CD14-positive monocyte (primary cell): ENCODE data around the gene BRINP3. TPM values are rescaled to one million over a fixed set of nuclear protein-coding genes. Genes with fewer than 3 reads are reported as not detected.

Experiments used
- DNase-seq, 3 donors: peaks; one replicate each; pipeline ENCODE4 v3.0.0-alpha.2; 2011 to 2022
- H2AFZ ChIP-seq: 2 replicates; pipeline ENCODE4 v1.6.0; 2012; ENCODE audit warnings: mild to moderate bottlenecking, low read depth, low read length, inconsistent platforms; ENCODE audit not compliant: insufficient read depth, poor library complexity, severe bottlenecking
- H3K27ac ChIP-seq, 2 donors: 1 replicate in 1 of 2; 2 replicates in 1 of 2; pipeline ENCODE4 v1.5.1; 2012 to 2013; ENCODE audit warnings: low read length in 2 of 2, control low read depth in 1 of 2, inconsistent platforms in 1 of 2, low read depth in 1 of 2, mild to moderate bottlenecking in 1 of 2
- H3K27me3 ChIP-seq, 2 donors: one replicate each; pipeline versions ENCODE4 v1.6.0 to v1.6.1; 2011 to 2013; ENCODE audit warnings: low read length in 2 of 2; ENCODE audit not compliant: control insufficient read depth in 2 of 2, insufficient read depth in 2 of 2
- H3K36me3 ChIP-seq, 2 donors: replicated peaks in 1 of 2; 1 replicate in 1 of 2; 2 replicates in 1 of 2; pipeline versions ENCODE4 v1.5.1 to v1.6.1; 2012 to 2013; ENCODE audit warnings: low read length in 2 of 2, control low read depth in 1 of 2, inconsistent platforms in 1 of 2, mild to moderate bottlenecking in 1 of 2; ENCODE audit not compliant: insufficient read depth in 2 of 2, control insufficient read depth in 1 of 2
- H3K4me1 ChIP-seq, 2 donors: 1 replicate in 1 of 2; 2 replicates in 1 of 2; pipeline versions ENCODE4 v1.5.1 to v1.6.1; 2012 to 2013; ENCODE audit warnings: low read length in 2 of 2, control low read depth in 1 of 2, inconsistent platforms in 1 of 2, mild to moderate bottlenecking in 1 of 2, moderate library complexity in 1 of 2; ENCODE audit not compliant: insufficient read depth in 2 of 2, control insufficient read depth in 1 of 2
- H3K4me2 ChIP-seq: replicated peaks from 2 replicates; pipeline ENCODE3; 2012; ENCODE audit warnings: low read length, moderate library complexity, mild to moderate bottlenecking; ENCODE audit not compliant: poor library complexity, severe bottlenecking; ENCODE audit errors: extremely low read depth
- H3K4me3 ChIP-seq, 3 experiments: fragments of 200-600 bp in 1 of 3; sonication (generic) in 1 of 3; replicated peaks in 1 of 3; 1 replicate in 2 of 3; 2 replicates in 1 of 3; pipeline ENCODE4 v1.5.1; 2011 to 2013; ENCODE audit warnings: low read length in 3 of 3, mild to moderate bottlenecking in 3 of 3, control low read depth in 2 of 3, low read depth in 2 of 3, inconsistent platforms in 1 of 3, moderate library complexity in 1 of 3
- H3K79me2 ChIP-seq: 2 replicates; pipeline ENCODE4 v1.6.0; 2012; ENCODE audit warnings: mild to moderate bottlenecking, control low read depth, inconsistent platforms, low read length, moderate library complexity; ENCODE audit not compliant: insufficient read depth
- H3K9ac ChIP-seq: 2 replicates; pipeline ENCODE4 v1.6.0; 2017; ENCODE audit warnings: low read length, mild to moderate bottlenecking; ENCODE audit not compliant: insufficient read depth, poor library complexity, severe bottlenecking
- H3K9me3 ChIP-seq, 2 donors: replicated peaks in 1 of 2; 1 replicate in 1 of 2; 2 replicates in 1 of 2; pipeline versions ENCODE4 v1.5.1 to v1.6.1; 2012 to 2013; ENCODE audit warnings: low read length in 2 of 2, control low read depth in 1 of 2; ENCODE audit not compliant: control insufficient read depth in 1 of 2, insufficient read depth in 1 of 2
- H4K20me1 ChIP-seq: 2 replicates; pipeline ENCODE4 v1.6.0; 2012; ENCODE audit warnings: mild to moderate bottlenecking, low read length, control low read depth, moderate library complexity; ENCODE audit not compliant: insufficient read depth
- H3K27ac Mint-ChIP-seq, 7 donors: one replicate each; pipeline ENCODE4 v1.8.0; 2020; ENCODE audit warnings: mild to moderate bottlenecking in 7 of 7, mixed read lengths in 7 of 7, moderate library complexity in 6 of 7, inconsistent platforms in 2 of 7
- H3K27me3 Mint-ChIP-seq, 3 donors: one replicate each; pipeline ENCODE4 v1.8.0; 2021 to 2022; ENCODE audit warnings: low read depth in 3 of 3, mild to moderate bottlenecking in 3 of 3, mixed read lengths in 3 of 3, moderate library complexity in 3 of 3, inconsistent platforms in 1 of 3
- H3K36me3 Mint-ChIP-seq, 2 donors: one replicate each; pipeline ENCODE4 v1.8.0; 2020; ENCODE audit warnings: mixed read lengths in 2 of 2, inconsistent platforms in 1 of 2, mild to moderate bottlenecking in 1 of 2
- H3K4me1 Mint-ChIP-seq: one replicate; pipeline ENCODE4 v1.8.0; 2020; ENCODE audit warnings: mild to moderate bottlenecking, mixed read lengths
- H3K4me3 Mint-ChIP-seq, 2 donors: one replicate each; pipeline ENCODE4 v1.8.0; 2020; ENCODE audit warnings: mild to moderate bottlenecking in 2 of 2, mixed read lengths in 2 of 2, moderate library complexity in 1 of 2
- H3K9me3 Mint-ChIP-seq, 7 donors: one replicate each; pipeline ENCODE4 v1.8.0; 2020 to 2022; ENCODE audit warnings: mixed read lengths in 7 of 7, mild to moderate bottlenecking in 6 of 7, moderate library complexity in 6 of 7, inconsistent platforms in 2 of 7
- CTCF ChIP-seq: fragments of 200-600 bp; IDR thresholded peaks from one replicate; pipeline ENCODE4 v1.8.0; 2022; ENCODE audit warnings: antibody characterized with exemption, mild to moderate bottlenecking
- WGBS: methylation state at CpG from one replicate; pipeline ENCODE4 v1.1.5; 2013; ENCODE audit warnings: missing lambda C conversion rate; ENCODE audit not compliant: insufficient coverage; 5-methylcytosine and 5-hydroxymethylcytosine counted together
- intact Hi-C, 2 donors: fragments of 100-400 bp; cut with micrococcal nuclease; formaldehyde crosslinking; loops; one replicate each; pipeline versions ENCODE4 v1.15.0 to v1.15.1; 2023
- polyA plus RNA-seq, 3 donors: library from polyadenylated mRNA; depleted of rRNA in 1 of 3; unstranded in 2 of 3; stranded (reverse) in 1 of 3; fragments of 300-500 nt in 2 of 3; fragments of >200 nt in 1 of 3; fragmentation: Illumina TruSeq in 2 of 3; gene quantifications; 1 replicate in 2 of 3; 2 replicates in 1 of 3; pipeline ENCODE4 v1.2.3, GENCODE V29; 2012 to 2021

Gene BRINP3
- polyA plus RNA-seq, 3 donors: not detected

GRCh38 chr1:190476806-190477205 lies 858 bp downstream of the BRINP3 start:
- no peak for DNase-seq
- WGBS: no CpG with 5 or more reads among the region's 5 CpGs
- no peak overlapping the region for H3K4me2 ChIP-seq
- no peaks in the 10 kb centered on the region for H4K20me1 ChIP-seq
- no peaks in the 10 kb centered on the region for H3K79me2 ChIP-seq
- TF ChIP-seq CTCF: no peak
- no peaks in the 10 kb centered on the region for H3K9me3 ChIP-seq
- H3K27me3 ChIP-seq: peaks cover 41 to 61% of the 10 kb centered on the region in 2 donors
- no peak overlapping the region for H3K27ac ChIP-seq
- intact Hi-C loops: no loop called here
- H2AFZ ChIP-seq: no peak overlapping the region
- peaks cover 0 to 3% of the 10 kb centered on the region in 2 donors for H3K4me1 ChIP-seq
- Mint-ChIP-seq H3K4me3 (no peak overlapping the region), H3K27me3 (peaks cover 41 to 60% (median 49%) of the 10 kb centered on the region in 3 donors), H3K9me3 (peaks cover 0 to 17% (median 8%) of the 10 kb centered on the region in 7 donors), H3K36me3 (peaks cover 0 to 3% of the 10 kb centered on the region in 2 donors), H3K4me1 (peaks cover 10% of the 10 kb centered on the region), H3K27ac (no peak overlapping the region)
- no peak overlapping the region for H3K9ac ChIP-seq
- no peak overlapping the region for H3K4me3 ChIP-seq
- H3K36me3 ChIP-seq: no peaks in the 10 kb centered on the region

- peaks cover 10% of the 10 kb centered on the region for H3K4me1 Mint-ChIP-seq
- Histone ChIP-seq H3K27me3 (peaks cover 41 to 61% of the 10 kb centered on the region in 2 donors), H3K4me1 (peaks cover 0 to 3% of the 10 kb centered on the region in 2 donors), H3K9ac (no peak overlapping the region), H3K9me3 (no peaks in the 10 kb centered on the region), H3K4me3 (no peak overlapping the region), H2AFZ (no peak overlapping the region), H3K4me2 (no peak overlapping the region), H3K36me3 (no peaks in the 10 kb centered on the region), H4K20me1 (no peaks in the 10 kb centered on the region), H3K79me2 (no peaks in the 10 kb centered on the region), H3K27ac (no peak overlapping the region)
- H3K36me3 Mint-ChIP-seq: peaks cover 0 to 3% of the 10 kb centered on the region in 2 donors
- peaks cover 0 to 17% (median 8%) of the 10 kb centered on the region in 7 donors for H3K9me3 Mint-ChIP-seq
- WGBS: no CpG with 5 or more reads among the region's 5 CpGs
- no peak overlapping the region for H3K27ac Mint-ChIP-seq
- no peak for TF ChIP-seq CTCF
- H3K4me3 Mint-ChIP-seq: peak overlapping the region in 1 of 2 donors; percentile 47
- no peak for DNase-seq
- peaks cover 41 to 60% (median 49%) of the 10 kb centered on the region in 3 donors for H3K27me3 Mint-ChIP-seq
- intact Hi-C loops: no loop called here
Observed at GRCh38 chr1:190476321-190476720, 1.3 kb downstream of the BRINP3 start.
